ENCODE measurements around the gene CCDC71L.

- TF ChIP-seq CTCF (IDR thresholded peaks at IDR 0.05 in 2 of 3, conservative IDR thresholded peaks at IDR 0.05 in 1 of 3; ENCODE audit: borderline replicate concordance in 1 of 3, insufficient read depth in 1 of 3, low read depth in 2 of 3, low read length in 2 of 3), result no peak
- no peak for TF ChIP-seq ATF3 (IDR thresholded peaks at IDR 0.05)
- no peak for TF ChIP-seq POLR2A (IDR thresholded peaks at IDR 0.05; ENCODE audit: borderline replicate concordance, extremely low read depth, insufficient read depth, insufficient read length)
- TF ChIP-seq, protein P1, sequence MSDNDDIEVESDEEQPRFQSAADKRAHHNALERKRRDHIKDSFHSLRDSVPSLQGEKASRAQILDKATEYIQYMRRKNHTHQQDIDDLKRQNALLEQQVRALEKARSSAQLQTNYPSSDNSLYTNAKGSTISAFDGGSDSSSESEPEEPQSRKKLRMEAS (IDR thresholded peaks at IDR 0.05), result no peak
- TF ChIP-seq EZH2 (IDR thresholded peaks at IDR 0.05), result no peak
- TF ChIP-seq YY1 (IDR thresholded peaks at IDR 0.05; ENCODE audit: extremely low read depth, insufficient replicate concordance, low read depth, low read length), result no peak
- no peak for TF ChIP-seq POLR2AphosphoS5 (IDR thresholded peaks at IDR 0.05; ENCODE audit: low read depth, low read length)
- TF ChIP-seq RAD21 (IDR thresholded peaks at IDR 0.05; ENCODE audit: low read depth), result no peak
- TF ChIP-seq EZH2phosphoT487 (IDR thresholded peaks at IDR 0.05; ENCODE audit: borderline replicate concordance), result no peak
- no peak for TF ChIP-seq ZNF274 (IDR thresholded peaks at IDR 0.05; ENCODE audit: low read depth, low read length)
These were observed 46.2 kb downstream of the CCDC71L start for GRCh38 chr7:106614751-106615150.

All from HCT116 (cell line).